Retina (tissue), 1 donor: ENCODE measurements around the gene LAMA1.
A peak's percentile ranks its signal among the peaks of the same experiment; 100 is the strongest.

Source experiments
- DNase-seq: peaks from one replicate; pipeline ENCODE4 v3.0.0-alpha.2; 2016

Gene LAMA1

DNA sequence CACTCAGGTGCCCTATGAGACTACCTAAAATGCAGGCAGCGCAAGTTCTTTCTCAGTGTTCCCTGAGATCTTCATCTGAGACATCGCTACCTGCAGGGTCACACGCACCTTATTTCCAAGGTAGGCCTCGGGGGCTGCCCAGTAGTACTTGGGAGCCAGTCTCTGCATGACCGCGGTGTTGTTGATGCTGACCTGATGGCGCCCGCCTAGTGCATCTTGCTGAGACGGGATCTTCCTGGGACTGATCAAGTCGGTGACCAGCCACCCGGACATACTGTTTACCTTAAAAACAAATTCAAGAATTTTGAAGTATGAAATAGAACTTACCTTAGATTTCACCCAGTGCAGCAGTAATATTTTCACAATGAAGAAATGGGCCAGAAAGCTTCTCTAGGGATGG, 80.1 kb downstream of the LAMA1 start:
- no peak for DNase-seq

DNA sequence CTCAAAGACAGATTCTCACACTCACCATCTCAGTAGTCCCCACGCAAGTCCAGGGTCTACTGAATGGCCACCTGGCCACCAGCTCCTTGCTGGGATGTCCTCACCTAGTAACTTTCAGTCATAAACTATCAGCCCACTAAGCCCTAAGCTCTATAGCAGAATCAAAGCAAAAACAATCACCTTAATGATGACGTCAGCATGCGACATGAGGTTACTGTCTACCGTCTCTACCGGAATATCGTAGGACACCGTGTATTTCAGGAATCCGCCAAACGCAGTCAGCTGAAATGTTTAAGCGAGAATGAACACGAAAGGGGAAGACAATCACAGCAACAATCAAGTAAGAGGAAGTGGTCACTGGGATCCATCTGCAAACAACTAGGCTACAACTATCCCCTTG, 81.8 kb downstream of the LAMA1 start:
- no peak for DNase-seq

DNA sequence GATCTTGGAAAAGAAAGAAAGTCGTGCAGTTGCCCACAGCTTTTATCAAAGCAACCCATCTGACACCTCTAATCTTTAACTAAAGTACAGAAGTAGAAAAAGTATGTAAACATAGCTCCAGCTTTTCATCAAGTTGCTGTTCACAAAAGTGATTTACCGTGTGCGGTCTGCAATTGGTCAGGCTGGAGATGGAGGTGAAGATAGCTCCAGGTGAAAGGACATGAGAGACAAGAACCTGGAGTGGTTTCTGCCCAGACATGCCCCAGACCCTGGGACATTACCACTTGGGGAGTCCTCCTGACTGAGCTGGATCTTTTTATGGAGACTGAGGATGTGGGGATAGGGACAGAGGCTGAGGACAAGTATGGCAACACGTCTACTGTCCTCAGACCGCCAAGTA, 82.7 kb downstream of the LAMA1 start:
- no peak for DNase-seq

DNA sequence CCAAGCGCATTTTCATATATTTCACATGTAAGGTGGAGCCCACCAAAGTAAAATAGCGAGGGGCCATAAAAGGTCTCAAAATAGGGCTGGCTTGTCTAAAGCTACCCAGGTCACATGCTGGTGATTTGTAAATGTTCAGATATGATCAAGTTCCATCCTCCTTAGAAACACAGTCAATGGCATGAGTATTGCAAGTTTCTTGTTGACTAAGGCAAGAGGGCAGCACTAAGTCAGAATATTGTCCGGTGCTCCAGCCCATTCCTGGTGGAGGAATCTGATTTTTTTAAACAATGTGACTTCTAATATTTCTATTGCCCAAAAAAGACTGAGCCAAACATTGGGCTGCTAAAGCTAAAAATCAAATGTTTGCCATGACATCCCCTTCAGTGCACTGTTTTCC, 85.1 kb downstream of the LAMA1 start:
- DNase-seq: no peak

DNA sequence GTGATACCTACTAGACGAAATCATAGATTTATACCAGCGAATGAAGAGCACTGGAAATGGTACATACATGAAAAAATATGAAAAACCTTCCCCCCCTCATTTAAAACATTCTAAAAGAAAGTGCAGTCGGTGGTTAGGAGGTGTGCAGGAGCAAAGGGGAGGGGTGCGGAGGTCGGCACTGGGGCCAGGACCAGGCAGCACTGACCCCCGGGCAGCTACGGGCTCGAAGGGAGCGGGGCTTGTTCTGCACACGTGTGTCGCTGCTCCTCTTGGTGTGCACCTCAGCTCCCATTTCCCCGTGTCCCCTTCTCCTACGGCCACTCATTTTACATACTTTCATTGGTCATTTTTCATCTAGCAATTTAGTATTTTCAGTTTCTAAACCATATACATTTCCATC, 89.0 kb downstream of the LAMA1 start:
- DNase-seq: no peak

DNA sequence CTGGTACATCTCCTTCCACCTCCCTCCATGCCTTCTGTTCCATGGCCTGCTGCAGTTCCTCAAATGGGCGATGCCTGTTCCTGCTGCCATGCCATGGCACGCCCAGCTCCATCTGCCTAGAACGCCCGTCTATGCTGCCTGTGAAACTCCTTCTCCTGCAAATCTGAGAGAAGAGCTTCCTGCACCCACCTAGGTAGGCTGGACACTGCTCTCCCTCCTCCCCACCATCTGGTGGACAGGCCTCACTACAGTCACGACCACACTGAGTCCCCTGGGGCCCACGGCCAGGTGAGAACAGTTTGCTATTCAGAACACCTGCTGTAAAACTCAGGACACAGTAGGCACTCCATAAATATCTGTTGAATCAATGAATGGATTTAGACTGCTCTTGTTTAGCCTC, 92.4 kb downstream of the LAMA1 start:
- DNase-seq: no peak

DNA sequence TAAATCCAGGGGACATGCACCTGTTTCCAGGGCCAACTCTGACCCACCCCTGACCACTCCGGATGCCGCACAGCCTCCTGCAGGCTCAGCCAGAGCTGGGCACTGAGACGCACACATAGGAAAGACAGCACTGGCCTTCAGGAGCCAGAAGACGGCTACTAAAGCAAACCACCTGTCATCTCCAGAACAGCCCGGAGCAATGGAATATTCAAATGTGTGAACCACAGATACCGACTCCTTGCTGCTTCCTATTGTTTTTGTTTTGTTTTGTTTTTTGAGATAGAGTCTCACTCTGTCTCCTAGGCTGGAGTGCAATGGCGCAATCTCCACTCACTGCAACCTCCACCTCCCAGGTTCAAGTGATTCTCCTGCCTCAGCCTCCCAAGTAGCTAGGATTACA, 94.0 kb downstream of the LAMA1 start:
- peak; percentile 3 for DNase-seq

DNA sequence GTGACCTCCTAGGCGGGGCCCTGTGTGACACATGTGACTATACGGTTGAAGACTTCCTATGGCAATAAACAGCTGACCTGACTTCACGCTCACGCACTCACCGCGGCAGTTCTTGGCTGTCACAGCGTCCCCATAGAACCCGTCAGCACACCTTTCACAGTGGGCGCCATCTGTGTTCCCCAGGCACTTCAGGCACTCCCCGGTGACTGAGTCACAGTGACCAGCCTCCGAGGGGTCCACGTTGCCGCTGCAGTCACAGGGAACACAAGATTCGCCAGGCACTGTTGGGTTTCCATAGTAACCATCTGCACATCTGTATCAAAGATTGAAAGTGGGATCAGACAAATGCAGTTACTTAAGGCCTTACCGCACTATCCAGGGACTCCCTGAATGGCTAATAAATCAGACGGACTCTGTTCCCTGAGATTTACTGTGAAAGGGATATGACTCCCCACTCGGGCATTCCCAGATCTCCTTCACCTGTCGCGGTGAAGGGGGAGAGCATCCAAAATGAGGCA, 94.5 kb downstream of the LAMA1 start:
- peak; percentile 10 for DNase-seq

DNA sequence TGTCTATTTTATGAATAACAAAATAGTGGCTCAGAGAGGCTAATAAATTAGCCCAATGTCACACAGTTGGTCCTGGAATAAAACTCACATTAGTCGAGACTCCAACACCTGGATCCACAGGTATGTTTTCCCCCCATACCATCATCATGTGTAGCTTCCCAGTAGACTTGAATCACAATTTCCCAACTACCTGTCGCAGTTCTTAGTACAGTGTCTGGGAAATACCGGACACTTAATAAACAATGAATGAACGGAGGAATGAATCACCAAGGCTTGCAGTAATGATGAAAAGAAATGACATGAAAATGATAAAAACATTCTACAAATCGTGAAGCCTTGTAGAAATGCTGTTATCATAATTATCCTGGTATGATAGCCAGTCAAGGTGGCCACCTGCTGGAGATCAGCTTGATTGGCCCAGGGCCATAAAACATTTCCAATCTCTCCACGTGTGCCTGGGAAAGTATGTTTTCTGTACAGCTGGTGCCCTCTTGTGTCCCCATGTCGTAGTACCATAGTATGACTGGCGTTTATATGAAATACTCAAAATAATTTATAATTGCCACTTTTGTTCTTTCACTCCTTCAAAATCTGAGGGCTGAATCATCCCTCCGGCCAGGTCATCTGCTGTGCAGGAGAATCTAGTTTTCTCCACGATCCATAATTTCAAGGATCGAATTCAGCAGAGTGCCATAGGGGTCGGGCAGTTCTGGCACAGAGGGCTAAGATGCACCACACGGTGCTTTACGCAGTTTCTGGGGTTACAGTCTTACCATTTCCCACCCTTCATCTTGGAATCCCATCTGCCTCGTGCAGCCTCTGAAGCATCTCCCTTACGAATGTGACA, 95.4 kb downstream of the LAMA1 start:
- peak; percentile 34 for DNase-seq

DNA sequence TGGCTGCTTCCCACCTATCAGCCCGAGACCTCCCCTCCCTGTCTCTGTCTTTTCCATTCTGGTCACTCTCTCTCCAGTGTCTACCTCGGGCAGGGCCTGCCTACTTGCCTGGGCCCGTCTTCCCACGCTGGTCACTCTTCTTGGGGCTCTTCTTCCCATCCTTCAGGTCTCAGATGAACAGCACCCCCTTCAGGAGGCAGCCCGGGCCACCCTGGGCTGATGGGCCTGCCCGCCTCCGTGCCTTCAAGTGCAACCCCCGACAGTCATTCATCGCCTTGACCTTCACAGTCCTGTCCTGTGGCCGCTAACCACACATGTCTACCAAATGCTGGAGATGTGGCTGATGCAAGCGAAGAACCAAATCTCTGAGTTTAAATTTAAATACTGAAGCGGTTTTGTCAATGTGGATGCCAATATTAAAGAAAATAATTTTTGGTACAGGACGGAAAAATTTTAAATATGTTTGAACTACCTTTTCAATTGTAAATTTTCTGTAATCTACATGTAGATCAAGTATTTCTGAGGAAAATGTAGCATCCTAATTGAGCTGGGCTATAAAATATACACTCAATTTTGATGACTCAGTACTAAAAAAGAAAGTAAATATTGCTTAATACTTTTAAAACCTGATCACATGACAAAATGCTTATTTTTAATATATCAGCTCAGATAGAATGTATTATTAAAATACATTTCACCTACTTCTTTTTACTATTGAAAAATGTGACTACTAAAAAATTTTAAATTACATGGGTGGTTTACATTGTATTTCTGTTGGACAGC, 96.4 kb downstream of the LAMA1 start:
- no peak for DNase-seq

DNA sequence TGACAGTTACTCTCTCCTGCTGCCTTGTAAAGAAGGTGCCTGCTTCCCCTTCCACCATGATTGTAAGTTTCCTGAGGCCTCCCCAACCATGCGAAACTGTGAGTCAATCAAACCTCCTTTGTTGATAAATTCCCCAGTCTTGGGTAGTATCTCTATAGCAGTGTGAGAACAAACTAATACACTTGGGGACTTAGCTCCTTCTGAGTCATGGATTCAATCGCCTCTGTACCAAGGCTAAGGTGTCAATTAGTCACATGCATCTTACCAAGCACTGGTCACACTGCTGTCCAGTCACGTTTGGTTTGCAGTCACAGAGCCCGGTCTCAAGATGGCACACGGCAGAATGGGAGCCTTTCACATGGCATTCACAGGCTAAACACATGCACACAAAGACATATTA, 100.6 kb downstream of the LAMA1 start:
- DNase-seq: no peak

DNA sequence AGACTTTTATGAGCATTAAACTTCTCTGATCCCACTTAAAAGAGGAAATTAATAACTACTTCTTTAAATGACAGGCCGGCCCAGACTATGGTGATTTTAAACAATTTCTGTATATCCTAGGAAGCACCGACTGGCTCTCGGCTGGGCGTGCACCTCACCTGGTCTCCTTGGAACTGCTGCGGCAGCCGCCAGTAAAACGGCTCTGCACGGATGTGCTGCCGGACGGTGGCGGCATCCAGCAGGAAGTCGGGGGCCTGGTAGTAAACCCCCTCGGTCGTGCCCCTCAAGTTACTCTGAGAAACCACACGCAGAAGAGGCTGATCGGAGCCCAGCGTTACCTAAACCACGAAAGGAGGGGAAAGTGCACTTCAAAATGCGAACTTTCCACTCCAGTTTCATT, 106.5 kb downstream of the LAMA1 start:
- no peak for DNase-seq

DNA sequence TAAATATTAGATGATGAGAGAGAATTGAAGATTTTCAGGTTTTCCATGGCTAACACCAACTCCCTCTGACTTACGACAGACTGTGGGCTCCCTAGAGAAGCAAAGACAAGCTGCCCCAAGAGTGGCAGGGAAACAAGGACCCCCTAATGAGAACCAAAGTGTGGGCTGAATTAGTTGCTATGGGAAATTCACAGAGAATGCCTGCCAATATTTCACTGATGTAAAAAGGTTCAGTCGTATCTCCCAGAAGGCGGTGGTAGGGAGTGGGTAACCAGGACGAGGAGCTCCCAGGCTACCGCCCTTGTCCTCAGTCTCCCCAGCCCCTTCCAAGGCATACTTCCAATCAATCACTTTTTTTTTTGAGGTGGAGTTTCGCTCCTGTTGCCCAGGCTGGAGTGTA, 113.6 kb downstream of the LAMA1 start:
- no peak for DNase-seq

DNA sequence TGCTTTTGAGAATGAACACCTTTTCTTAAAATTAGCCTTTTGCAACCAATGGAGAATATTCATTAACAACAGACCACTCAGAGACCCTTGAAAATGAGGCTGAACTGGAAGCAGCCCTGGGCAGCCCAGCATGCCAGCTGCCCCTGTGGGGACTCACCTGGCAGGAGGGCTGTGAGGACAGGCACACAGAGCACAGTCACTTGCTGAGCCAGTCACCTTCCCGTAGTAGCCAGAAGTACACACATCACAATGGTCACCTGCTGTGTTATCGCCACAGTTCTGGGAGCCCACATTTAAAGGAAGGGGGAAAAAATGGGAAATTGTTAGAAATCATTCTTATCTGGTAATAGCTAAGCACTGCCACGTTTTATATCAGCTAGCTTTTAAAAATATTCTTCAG, 115.5 kb downstream of the LAMA1 start:
- DNase-seq: no peak

DNA sequence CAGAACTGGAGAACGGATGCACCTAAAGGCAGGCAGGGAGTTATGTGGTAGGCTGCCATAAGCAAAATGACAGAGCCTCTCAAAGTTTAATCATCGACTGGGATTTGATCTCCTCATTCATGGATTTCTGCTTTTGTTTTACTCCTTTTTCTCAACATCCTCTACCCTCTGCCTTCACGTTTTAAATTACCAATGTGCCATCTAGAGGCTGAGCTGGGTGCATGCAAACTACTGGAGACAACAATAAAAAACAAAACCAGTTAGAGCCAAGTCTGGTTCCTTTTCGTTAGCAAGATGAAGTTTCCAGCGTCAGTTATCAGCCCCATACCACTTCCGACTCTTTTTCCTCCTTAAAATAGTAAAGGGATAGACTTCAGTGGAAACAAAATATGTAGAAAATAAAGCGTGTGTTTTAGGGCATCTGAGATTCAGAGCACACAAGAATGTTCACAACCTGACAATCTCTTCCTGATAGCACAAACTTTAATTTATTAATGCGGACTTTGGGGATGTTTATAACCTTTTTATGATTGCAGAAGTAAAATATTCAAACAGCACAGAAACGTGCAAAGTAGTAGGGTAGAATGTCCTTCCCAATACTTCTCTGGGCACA, 117.0 kb downstream of the LAMA1 start:
- DNase-seq: peak; percentile 36

DNA sequence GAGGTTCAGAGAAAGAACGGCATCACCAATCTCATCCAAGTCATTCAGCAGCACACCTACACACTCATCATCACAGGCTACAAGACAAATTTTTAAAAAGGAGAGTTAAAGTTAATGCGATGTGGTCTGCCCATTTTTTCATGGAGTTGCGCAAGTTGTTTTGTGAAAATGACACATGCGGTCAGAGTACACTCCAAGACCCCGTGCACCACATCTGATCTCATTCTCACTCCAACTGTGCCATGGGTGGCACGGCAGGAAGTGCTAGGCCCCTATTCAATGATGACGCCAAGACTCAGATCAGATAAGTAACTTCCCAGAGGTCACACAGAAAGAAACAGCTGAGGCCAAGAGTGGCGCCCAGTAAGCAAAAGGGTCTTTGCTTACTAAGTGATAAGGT, 119.8 kb downstream of the LAMA1 start:
- DNase-seq: no peak

DNA sequence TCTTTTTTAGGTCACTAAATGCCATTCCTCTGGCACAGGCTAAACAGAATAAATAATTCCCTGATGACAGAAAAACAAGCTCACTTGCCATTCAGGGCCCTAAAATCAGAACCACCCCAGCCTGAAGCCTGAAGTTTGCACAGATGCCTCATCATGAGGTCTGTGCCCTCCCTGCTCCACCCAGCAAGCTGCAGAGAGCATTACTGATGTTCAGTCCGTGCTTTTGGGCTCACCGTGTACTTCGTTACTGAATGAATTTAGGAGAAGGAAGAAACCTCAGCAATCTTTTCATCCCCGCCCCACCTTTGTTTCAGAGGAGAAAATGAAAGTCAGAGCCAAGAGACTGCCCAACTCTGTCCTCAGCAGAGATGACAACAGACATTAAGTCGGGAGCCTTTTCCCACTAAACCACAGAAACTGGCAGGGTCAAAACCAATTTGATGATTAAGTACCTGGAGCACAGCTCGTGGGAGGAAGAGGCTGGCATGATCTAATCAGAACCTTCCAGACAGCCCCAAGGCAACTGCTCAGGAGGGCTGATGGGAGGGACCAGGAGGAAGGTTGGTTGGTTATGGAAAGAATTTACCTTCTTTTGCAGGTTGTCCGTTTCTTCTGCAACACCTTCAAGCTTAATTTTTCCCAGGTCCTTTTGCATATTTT, 122.7 kb downstream of the LAMA1 start:
- no peak for DNase-seq

DNA sequence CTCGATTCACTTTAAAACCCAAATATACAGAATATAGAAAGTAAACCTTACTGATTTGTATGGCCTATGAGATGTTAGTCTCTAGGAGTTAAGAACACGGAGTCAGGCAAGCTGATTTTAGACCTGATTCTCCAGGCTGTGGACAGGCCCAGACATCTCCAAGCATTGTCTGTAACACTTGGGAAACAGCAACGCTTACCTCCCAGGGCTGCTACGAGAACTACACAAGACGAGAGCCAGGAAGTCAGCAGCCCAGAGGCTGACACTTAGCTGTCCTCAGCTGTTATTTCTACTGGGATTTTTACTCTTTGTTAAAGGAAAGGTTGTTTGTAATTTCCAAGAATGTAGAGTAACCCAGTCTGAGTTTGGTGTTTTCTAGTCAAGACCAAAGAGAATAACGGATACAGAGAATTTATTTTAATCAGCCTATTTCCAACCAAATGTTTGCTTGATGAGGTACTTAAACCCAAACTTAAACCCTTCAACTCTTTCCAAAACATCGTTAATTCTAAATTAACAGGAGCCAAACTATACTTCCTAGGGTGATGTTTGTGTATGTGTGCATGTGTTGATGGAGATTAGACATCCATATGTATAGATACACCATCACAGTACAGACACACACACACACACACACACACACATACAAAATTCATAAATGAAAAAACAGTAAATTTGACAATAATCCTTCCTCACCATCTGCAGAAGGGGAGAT, 123.4 kb downstream of the LAMA1 start:
- no peak for DNase-seq

DNA sequence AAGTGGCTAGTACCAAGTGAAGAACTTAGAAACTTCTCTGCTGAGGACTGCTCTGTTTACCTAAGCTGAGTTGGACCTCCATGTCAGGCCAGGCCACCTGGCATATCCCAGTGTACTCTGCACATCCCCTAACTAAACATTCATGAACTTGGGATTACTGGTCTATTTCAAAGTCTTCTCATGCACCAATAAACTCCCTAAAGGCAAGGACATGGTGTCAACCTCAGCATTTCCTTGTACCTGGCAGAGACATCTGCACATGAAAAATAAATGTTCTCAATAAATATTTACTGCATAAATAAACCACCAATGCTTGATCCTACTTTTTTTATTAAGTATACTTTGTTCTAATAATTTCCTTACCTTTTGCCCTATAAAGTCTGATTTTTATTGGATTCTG, 124.8 kb downstream of the LAMA1 start:
- no peak for DNase-seq

DNA sequence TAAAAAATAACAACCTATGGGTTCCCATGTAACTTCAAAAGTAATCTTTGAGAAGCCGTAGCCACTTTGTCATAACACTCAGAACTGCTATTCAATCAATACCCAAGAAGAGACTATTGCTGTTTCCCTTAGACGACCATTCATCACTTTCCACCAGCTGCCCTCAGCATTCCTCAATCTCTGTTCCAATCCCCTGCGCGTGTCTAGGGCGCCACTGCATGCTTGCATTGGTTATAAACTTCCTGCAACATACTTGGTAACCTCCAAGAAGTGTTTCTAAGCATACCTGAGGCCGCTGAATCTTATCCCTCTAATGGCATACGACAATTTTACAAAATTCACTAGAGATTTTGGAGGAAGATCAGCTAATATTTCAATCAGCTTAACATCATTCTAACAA, 134.2 kb downstream of the LAMA1 start:
- DNase-seq: no peak

DNA sequence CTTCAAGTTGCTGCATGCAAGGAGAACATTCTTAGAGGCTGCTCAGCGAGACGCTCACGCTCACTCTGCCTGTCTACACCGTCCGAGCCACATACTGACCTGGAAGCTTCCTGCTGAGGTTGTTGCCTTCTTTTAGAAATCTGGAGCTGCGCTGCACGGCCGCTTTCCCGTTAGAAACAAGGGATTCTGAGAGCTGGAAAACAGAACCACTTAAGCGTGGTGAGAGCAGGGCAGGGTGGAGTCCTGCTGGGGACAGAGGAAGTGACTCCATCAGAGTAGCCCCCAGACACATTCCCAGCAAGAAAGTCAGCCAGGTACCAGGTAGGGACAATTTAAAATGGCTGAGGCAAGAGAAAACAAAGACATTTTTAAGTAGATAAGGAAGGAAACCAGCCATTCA, 135.2 kb downstream of the LAMA1 start:
- DNase-seq: no peak

DNA sequence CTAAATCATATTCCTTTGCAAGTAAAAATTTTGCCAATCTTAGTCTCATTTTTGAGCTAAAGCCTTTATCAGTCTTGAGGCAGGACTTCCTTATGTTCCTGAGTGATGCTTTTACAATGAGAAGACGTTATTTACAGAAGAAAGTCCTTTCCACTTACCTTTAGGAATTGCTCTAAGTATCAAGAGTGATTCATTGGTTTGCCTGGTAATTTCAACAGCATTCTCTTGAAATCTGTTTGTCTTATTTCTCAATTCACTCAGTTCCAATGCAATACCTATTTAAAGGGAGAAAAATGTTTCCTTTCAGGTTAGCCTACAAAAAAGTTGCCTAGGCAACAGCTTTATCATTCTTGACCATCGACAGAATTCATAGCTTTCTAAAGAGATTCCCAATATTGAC, 137.2 kb downstream of the LAMA1 start:
- no peak for DNase-seq

DNA sequence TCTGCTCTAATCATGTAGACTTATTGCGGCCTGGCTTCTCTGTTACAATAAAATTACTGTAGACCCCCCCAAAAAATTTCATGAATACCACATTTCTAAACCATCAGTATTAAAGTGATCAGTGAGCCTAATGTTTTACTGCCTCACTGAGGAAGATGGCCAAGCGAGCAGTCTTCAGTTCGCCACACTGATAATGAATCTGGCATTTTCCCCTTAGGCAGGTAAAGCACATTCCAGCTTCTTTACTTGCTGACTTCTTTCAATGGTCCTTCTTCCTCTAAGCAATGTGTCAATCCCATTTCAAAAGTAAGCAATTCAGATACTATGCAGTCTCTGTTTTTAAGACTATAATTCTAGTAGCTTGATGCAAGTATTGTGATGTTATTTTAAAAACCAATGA, 137.6 kb downstream of the LAMA1 start:
- no peak for DNase-seq
